Measurements from ENCODE around the gene TCEANC2. TPM values are rescaled to one million over a fixed set of nuclear protein-coding genes. Genes with fewer than 3 reads are reported as not detected.

TCEANC2 gene
- total RNA-seq, 3 donors from 2014 or later, result 4.3 to 6.1 (median 5.9) TPM

GRCh38 chr1:54149734-54150133 lies 96.3 kb downstream of the TCEANC2 start:
- no peaks in the 10 kb centered on the region for H3K4me1 ChIP-seq
- TF ChIP-seq POLR2A (IDR thresholded peaks at IDR 0.05) (no peak), POLR2AphosphoS5 (IDR thresholded peaks at IDR 0.05) (no peak), CTCF (IDR thresholded peaks at IDR 0.05) (no peak)
- no peaks in the 10 kb centered on the region for H3K36me3 ChIP-seq
- no peaks in the 10 kb centered on the region for H3K27me3 ChIP-seq
- intact Hi-C loops (cut with DNase I; ENCODE audit: low total_unique reads), result no loop called here
- H3K9me3 ChIP-seq, result no peaks in the 10 kb centered on the region
- DNase-seq (ENCODE audit: low spot score in 2 of 2), result no peak
- no peak overlapping the region for H3K4me3 ChIP-seq
- H3K27ac ChIP-seq, result no peak overlapping the region

GRCh38 chr1:54151013-54151412 lies 97.6 kb downstream of the TCEANC2 start:
- Histone ChIP-seq H3K27ac (no peak overlapping the region), H3K4me3 (no peak overlapping the region), H3K4me1 (no peaks in the 10 kb centered on the region), H3K27me3 (no peaks in the 10 kb centered on the region), H3K9me3 (no peaks in the 10 kb centered on the region), H3K36me3 (no peaks in the 10 kb centered on the region)
- DNase-seq (ENCODE audit: low spot score in 2 of 2), result no peak
- no peak for TF ChIP-seq POLR2A (IDR thresholded peaks at IDR 0.05)
- no peak for TF ChIP-seq POLR2AphosphoS5 (IDR thresholded peaks at IDR 0.05)
- TF ChIP-seq CTCF (IDR thresholded peaks at IDR 0.05), result no peak
- intact Hi-C loops (cut with DNase I; ENCODE audit: low total_unique reads), result no loop called here

GRCh38 chr1:54152696-54153095 lies 99.3 kb downstream of the TCEANC2 start, which contains the start of gene CDCP2:
CDCP2 (minus strand) TSS chr1:54153000; CDS start chr1:54152922, 78 bp downstream.
- Histone ChIP-seq H3K27ac (peak within 1 kb of the TSS; percentile 64 to 71), H3K4me1 (no peaks in the 10 kb centered on the region), H3K36me3 (no peaks in the 10 kb centered on the region), H3K27me3 (no peaks in the 10 kb centered on the region), H3K4me3 (peak within 1 kb of the TSS in 2 of 3 donors; percentile 25 to 31), H3K9me3 (no peaks in the 10 kb centered on the region)
- no peak for TF ChIP-seq POLR2A (IDR thresholded peaks at IDR 0.05)
- TF ChIP-seq POLR2AphosphoS5 (IDR thresholded peaks at IDR 0.05), result no peak
- no peak for TF ChIP-seq CTCF (IDR thresholded peaks at IDR 0.05)
- intact Hi-C loops (cut with DNase I; ENCODE audit: low total_unique reads), result no loop called here
- no peak for DNase-seq (ENCODE audit: low spot score in 2 of 2)

- H3K27ac ChIP-seq, result peak overlapping the region; percentile 64 to 71
- peak; percentile 65 to 71 for DNase-seq (ENCODE audit: low spot score in 2 of 2)
- intact Hi-C loops (cut with DNase I; ENCODE audit: low total_unique reads), result no loop called here
Measured at GRCh38 chr1:54153535-54154439, 100.4 kb downstream of the TCEANC2 start.

More at GRCh38 chr1:54153535-54154439, 100.4 kb downstream of the TCEANC2 start:
- TF ChIP-seq POLR2A (IDR thresholded peaks at IDR 0.05), result no peak
- no peak for TF ChIP-seq CTCF (IDR thresholded peaks at IDR 0.05)
- TF ChIP-seq POLR2AphosphoS5 (IDR thresholded peaks at IDR 0.05), result peak in 1 of 3 donors; percentile 28
- peak overlapping the region in 2 of 3 donors; percentile 25 to 31 for H3K4me3 ChIP-seq
- H3K27me3 ChIP-seq, result no peaks in the 10 kb centered on the region
- no peaks in the 10 kb centered on the region for H3K9me3 ChIP-seq
- H3K4me1 ChIP-seq, result no peaks in the 10 kb centered on the region
- H3K36me3 ChIP-seq, result no peaks in the 10 kb centered on the region

Other genes with a start within 250 kb of the TCEANC2 start
- gene NDC1, start 215.3 kb upstream of the TCEANC2 start, total RNA-seq, result 10 to 100 TPM; 10.9 to 18.4 (median 12.8) TPM
- 10 to 100 TPM; 21.3 to 43.6 (median 40.7) TPM for gene YIPF1, start 163.8 kb upstream of the TCEANC2 start, total RNA-seq
- gene DIO1, start 159.4 kb upstream of the TCEANC2 start, total RNA-seq, result 1 to 10 TPM in 1 of 3 donors, under 1 TPM in 1, not detected in 1; 0.59 to 8.2 TPM
- 10 to 100 TPM; 20.8 to 27.7 (median 23.3) TPM for gene IFT25, start 107.9 kb upstream of the TCEANC2 start, total RNA-seq
- gene LRRC42, start 107.3 kb upstream of the TCEANC2 start, total RNA-seq, result 10 to 100 TPM; 11.2 to 20.0 (median 17.7) TPM
- gene LDLRAD1, start 35.4 kb upstream of the TCEANC2 start, total RNA-seq, result not detected
- gene TMEM59, start 404 bp upstream of the TCEANC2 start, total RNA-seq, result 100 to 1,000 TPM; 348 to 498 (median 388) TPM
- 1 to 10 TPM in 1 of 3 donors, not detected in 2; 1.3 TPM for gene CDCP2, start 99.4 kb downstream of the TCEANC2 start, total RNA-seq
- 1 to 10 TPM; 4.5 to 8.0 (median 7.5) TPM for gene CYB5RL, start 146.4 kb downstream of the TCEANC2 start, total RNA-seq
- gene MRPL37, start 146.6 kb downstream of the TCEANC2 start, total RNA-seq, result 10 to 100 TPM; 44.6 to 70.7 (median 48.8) TPM